BJ (cell line): ENCODE measurements around the gene TRIM64. TPM values are rescaled to one million over a fixed set of nuclear protein-coding genes. Genes with fewer than 3 reads are reported as not detected.
"Not testable (repeated sequence)": the region's sequence is repeated elsewhere in the genome, so short reads cannot be mapped to it uniquely, and the experiment has no call there.

ENCODE experiments used
- CTCF ChIA-PET: fragments of 350-600 bp; formaldehyde crosslinking; extraction: SDS; loops from one replicate; lab custom pipeline; 2021; ENCODE audit warnings: antibody characterized with exemption, inconsistent platforms; lab: Yijun Ruan, JAX
- POLR2A ChIA-PET: fragments of 300-600 bp; sonication (Branson Sonifier 250); formaldehyde crosslinking; extraction: SDS; loops from one replicate; lab custom pipeline; 2021; ENCODE audit warnings: antibody characterized with exemption; lab: Charles Lee
- DNase-seq: peaks from one replicate; pipeline ENCODE4 v3.0.0-alpha.2; 2011; ENCODE audit warnings: low read depth
- H3K27me3 ChIP-seq: 2 replicates; pipeline ENCODE4 v1.6.0; 2011; ENCODE audit warnings: low read length; ENCODE audit not compliant: control insufficient read depth, insufficient read depth
- H3K36me3 ChIP-seq: 2 replicates; pipeline ENCODE4 v1.5.1; 2011; ENCODE audit warnings: low read length; ENCODE audit not compliant: control insufficient read depth, insufficient read depth
- H3K4me3 ChIP-seq: 2 replicates; pipeline ENCODE4 v1.5.1; 2011; ENCODE audit warnings: low read depth, mild to moderate bottlenecking, control low read depth, low read length
- CTCF ChIP-seq: IDR thresholded peaks from 2 replicates; pipeline ENCODE4 v1.5.1; 2011; ENCODE audit warnings: low read depth, mild to moderate bottlenecking, control low read depth, inconsistent platforms, low read length, moderate library complexity; ENCODE audit not compliant: insufficient read depth
- polyA minus RNA-seq: library from RNA; depleted of rRNA, polyadenylated mRNA; stranded (reverse); fragments of >200 nt; gene quantifications from 2 replicates; pipeline ENCODE4 v1.2.3, GENCODE V29; 2011; rRNA and poly(A)+ RNA removed
- polyA plus RNA-seq: library from polyadenylated mRNA; depleted of rRNA; stranded (reverse); fragments of >200 nt; gene quantifications from 2 replicates; pipeline ENCODE4 v1.2.3, GENCODE V29; 2011; rRNA removed
- small RNA-seq: library from RNA; depleted of rRNA; stranded (forward); fragments of <200 nt; gene quantifications from one replicate; pipeline ENCODE3, GENCODE V24; 2012; ENCODE audit warnings: low replicate concordance, low read depth; ENCODE audit not compliant: insufficient read length

The TRIM64 gene
- not detected in 2 replicates for polyA plus RNA-seq
- not detected in 2 replicates for polyA minus RNA-seq

- POLR2A ChIA-PET, H3K27me3 ChIP-seq, DNase-seq, CTCF ChIA-PET, H3K4me3 ChIP-seq, H3K36me3 ChIP-seq: not testable (repeated sequence)
These were observed at the start of gene TRIM64 for GRCh38 chr11:89965737-89966136. Gene TRIM64 (plus strand): TSS chr11:89966037. CDS start chr11:89968504, 2,467 bp downstream.

- Histone ChIP-seq H3K36me3 (no peaks in the 10 kb centered on the region), H3K4me3 (no peak within 1 kb of the TSS), H3K27me3 (no peaks in the 10 kb centered on the region)
- DNase-seq: no peak
- ChIA-PET CTCF (no interaction called here), POLR2A (no interaction called here)
- TF ChIP-seq CTCF: no peak
These were observed 43.6 kb upstream of the TRIM64 start, which contains the start of gene TRIM49D1 for GRCh38 chr11:89922195-89922660. Gene TRIM49D1 (minus strand): TSS chr11:89922245. CDS start chr11:89917710, 4,535 bp downstream.

DNA sequence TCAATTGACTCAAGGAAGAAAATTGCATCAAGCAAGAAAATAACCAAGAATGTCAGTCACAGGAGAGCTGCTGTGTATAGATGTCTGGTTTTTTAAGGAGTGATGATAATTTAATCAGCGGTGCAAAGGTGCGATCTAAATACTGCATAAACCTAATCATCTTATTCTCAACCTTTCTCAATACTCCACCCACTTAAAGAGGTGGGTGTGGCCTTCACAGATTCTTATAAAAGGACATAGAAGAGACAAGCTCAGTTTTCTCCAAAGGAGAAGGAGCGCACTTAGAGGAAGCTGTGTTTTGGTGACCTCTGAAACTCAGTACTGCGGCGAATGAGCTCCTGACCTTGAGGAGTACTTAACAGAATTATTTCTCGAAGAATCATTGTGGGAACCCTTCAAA lies 42.1 kb upstream of the TRIM64 start, which contains the start of gene TRIM49D2:
TRIM49D2 (plus strand) TSS at position 301 of the 400 bp plus-strand sequence. CDS start 2,698 bp downstream, outside the sequence.
- DNase-seq, CTCF ChIA-PET, H3K27me3 ChIP-seq, H3K4me3 ChIP-seq, POLR2A ChIA-PET, H3K36me3 ChIP-seq: not testable (repeated sequence)

DNA sequence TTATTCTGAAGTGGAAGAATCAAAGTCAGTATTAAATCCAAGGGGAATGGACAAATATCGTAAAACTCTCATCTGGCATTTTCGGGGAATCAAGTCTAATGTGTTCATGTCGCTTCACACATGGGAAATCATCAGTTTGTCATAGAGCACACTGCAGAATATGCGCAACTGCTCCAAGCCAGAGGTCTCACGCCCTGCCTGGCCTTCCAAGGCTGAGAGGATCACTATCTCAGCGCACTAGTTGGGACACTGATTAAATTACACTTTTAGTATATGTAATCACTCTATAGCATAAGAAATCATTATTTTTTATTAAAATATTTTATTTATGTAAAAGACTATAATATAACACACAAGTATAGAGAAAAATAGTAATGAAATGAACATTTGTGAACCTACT lies 5.0 kb upstream of the TRIM64 start:
- DNase-seq, H3K4me3 ChIP-seq, POLR2A ChIA-PET, H3K27me3 ChIP-seq, CTCF ChIA-PET, H3K36me3 ChIP-seq: not testable (repeated sequence)

Small RNA genes lying within 50 kb of the gene (small RNA-seq; reads per million reads assigned to genes)
- gene AP004607.1: not detected

Other genes with a start within 250 kb of the TRIM64 start
- gene TRIM49, start 157.5 kb upstream of the TRIM64 start, polyA plus RNA-seq: not detected in 2 replicates
- gene TRIM64B, start 87.5 kb upstream of the TRIM64 start, polyA plus RNA-seq: not detected in 2 replicates
- gene TRIM49D1, start 43.8 kb upstream of the TRIM64 start, polyA plus RNA-seq: not detected in 2 replicates
- not detected in 2 replicates for gene TRIM49D2, start 42.0 kb upstream of the TRIM64 start, polyA plus RNA-seq
- not detected in 2 replicates for gene TRIM49C, start 65.1 kb downstream of the TRIM64 start, polyA plus RNA-seq
- not detected in 2 replicates for gene UBTFL1, start 119.9 kb downstream of the TRIM64 start, polyA plus RNA-seq
- not detected in 2 replicates for gene NAALAD2, start 168.6 kb downstream of the TRIM64 start, polyA plus RNA-seq